Stimulated activated CD8-positive, alpha-beta memory T cell treated with anti-CD3 and anti-CD28 coated beads, Interleukin-12 subunit alpha, Interleukin-12 subunit beta, amount 100 ng/mL, for 1 hour (primary cell): ENCODE measurements around the gene C4B.
"Not testable (repeated sequence)": the region's sequence is repeated elsewhere in the genome, so short reads cannot be mapped to it uniquely, and the experiment has no call there.

Source experiments
- DNase-seq: peaks from one replicate; pipeline ENCODE4 v3.0.0-alpha.2; 2020; ENCODE audit warnings: low read depth

The C4B gene

DNA sequence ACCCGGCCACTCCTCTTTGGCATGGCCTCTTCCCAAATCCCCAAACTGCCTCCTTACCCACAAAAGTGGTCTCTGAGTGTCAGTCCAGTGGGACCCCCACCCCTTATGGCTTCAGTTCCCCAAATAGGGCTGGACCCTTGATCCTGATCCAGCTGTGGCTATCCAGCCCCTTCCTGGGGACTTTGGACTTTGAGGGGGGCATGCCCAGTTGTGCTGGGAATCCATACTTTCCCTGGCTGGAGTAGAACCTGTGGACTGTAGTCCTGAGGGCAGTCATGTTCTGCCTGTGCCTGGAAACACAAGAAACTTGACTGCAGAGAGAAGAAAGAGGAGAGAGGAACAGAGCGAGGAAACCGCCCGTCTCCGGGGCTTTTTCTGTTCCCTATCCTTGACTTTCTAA, 22.5 kb downstream of the C4B start:
- not testable (repeated sequence) for DNase-seq

DNA sequence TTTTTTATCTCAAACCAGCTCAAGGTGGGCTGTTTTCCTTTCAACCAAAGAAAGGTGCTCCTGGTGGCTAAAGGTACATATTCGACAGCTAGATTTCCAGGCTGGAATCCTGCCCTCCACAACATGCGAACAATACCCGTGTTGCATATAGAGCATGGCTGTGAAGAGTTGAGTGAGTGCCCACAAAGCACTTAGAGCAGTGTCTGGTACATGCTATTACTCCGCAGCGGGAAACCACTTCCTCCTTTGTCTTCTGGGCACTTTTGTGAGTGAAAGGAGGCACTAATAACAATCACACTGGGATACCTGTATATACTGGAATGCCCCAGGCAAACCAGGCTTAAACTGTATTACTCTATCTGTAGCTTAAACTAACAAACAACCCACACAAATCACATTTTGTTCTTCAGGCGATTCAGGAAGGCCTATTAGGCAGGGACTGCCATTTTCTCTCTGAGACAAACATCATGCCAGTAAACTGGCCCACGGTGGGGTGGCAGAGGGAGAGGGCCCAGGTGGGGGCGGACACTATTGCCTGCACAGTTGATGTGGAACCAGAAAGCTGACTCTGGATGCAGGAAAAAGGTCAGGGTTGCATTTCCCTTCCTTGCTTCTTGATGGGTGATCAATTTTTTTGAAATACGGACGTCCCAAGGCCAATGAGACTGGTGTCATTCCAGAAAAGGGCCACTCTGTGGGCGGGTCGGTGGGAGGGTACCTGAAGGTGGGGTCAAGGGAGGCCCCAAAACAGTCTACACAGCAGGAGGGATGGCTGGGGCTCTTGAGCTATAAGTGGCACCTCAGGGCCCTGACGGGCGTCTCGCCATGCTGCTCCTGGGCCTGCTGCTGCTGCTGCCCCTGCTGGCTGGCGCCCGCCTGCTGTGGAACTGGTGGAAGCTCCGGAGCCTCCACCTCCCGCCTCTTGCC, 23.3 kb downstream of the C4B start, which contains the start of gene CYP21A2:
TSS of gene CYP21A2 (plus strand) at position 818 of the 927 bp plus-strand sequence. CDS start at position 826, 8 bp downstream.
- not testable (repeated sequence) for DNase-seq

- DNase-seq, result not testable (repeated sequence)
Measured at GRCh38 chr6:32038878-32039277, 24.3 kb downstream of the C4B start.

GRCh38 chr6:32039321-32040274, 25.0 kb downstream of the C4B start:
- not testable (repeated sequence) for DNase-seq

DNA sequence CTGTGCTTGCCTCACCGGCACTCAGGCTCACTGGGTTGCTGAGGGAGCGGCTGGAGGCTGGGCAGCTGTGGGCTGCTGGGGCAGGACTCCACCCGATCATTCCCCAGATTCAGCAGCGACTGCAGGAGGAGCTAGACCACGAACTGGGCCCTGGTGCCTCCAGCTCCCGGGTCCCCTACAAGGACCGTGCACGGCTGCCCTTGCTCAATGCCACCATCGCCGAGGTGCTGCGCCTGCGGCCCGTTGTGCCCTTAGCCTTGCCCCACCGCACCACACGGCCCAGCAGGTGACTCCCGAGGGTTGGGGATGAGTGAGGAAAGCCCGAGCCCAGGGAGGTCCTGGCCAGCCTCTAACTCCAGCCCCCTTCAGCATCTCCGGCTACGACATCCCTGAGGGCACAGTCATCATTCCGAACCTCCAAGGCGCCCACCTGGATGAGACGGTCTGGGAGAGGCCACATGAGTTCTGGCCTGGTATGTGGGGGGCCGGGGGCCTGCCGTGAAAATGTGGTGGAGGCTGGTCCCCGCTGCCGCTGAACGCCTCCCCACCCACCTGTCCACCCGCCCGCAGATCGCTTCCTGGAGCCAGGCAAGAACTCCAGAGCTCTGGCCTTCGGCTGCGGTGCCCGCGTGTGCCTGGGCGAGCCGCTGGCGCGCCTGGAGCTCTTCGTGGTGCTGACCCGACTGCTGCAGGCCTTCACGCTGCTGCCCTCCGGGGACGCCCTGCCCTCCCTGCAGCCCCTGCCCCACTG, 25.9 kb downstream of the C4B start:
- DNase-seq, result not testable (repeated sequence)

GRCh38 chr6:32041050-32041321, 26.4 kb downstream of the C4B start:
- not testable (repeated sequence) for DNase-seq

DNA sequence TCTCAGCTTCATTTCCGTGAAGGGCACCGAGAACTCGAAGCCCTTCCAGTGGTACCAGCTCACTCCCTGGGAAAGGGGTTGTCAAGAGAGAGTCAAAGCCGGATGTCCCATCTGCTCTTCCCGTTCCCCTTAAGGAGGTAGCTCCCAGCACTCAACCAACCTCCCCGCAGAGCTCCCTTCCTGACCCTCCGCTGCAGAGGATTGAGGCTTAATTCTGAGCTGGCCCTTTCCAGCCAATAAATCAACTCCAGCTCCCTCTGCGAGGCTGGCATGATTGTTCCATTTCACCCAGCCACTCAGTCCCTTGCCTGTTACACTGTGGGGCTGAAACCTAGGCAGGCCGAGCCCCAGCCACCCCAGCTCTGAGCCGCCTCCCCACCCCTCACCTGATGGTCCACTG, 26.8 kb downstream of the C4B start:
- DNase-seq, result not testable (repeated sequence)

- DNase-seq, result not testable (repeated sequence)
Measured at GRCh38 chr6:32042276-32042675, 27.7 kb downstream of the C4B start.

- DNase-seq, result not testable (repeated sequence)
Measured at GRCh38 chr6:32043589-32044380, 29.2 kb downstream of the C4B start.

DNA sequence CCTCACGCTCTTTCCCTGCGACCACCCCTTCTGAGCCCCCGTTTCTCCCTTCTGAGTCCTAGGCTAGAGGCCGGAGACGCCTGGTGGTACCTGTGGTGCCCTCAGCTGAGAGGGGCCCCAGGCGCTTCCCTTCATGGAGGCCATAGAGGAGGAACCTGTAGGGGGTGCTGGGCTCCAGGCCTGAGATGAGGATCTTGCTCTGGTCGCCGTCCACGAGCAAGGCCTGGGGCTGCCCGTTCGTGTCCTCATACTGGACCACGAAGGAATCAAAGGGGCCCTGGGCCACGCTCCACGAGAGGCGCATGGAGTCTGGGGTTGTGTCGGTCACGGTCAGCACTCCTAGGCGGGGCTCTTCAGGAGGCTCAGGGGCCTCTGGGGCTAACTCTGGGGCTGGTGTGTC, 30.3 kb downstream of the C4B start:
- not testable (repeated sequence) for DNase-seq

- no peak for DNase-seq
Measured at GRCh38 chr6:32045811-32046449, 31.3 kb downstream of the C4B start.

DNA sequence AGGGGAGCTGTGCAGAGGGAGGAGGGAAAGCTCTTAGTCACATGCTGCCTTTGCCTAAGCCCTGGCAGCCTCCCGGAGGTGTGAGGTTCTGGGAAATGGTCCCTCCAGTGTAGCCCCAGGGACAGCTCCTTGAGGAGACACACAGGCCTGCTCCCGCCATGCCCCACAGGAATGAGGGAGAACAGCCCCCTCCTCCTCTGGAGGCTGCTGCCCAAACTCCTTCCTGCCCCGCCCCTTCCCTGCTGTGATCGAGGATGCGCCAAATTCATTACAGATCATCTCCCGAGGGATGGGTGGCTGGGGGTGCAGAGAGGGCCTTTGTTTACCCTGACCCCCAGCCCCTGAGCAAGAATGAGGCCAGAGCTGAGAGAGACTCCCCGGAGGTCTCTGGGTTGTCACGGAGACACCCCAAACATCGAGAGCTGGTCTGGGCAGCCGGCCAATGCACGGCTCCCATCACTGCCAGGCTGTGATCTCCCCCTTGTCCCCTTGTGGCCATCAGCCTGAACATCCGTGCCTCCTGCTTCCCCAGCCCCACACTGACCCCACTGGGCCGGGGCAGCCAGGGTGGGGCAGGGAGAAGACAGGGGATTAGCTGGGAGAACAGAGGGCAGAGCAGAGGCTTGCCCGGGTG, 32.0 kb downstream of the C4B start:
- DNase-seq, result no peak

GRCh38 chr6:32047084-32047478, 32.5 kb downstream of the C4B start:
- DNase-seq, result no peak

- DNase-seq, result no peak
Measured at GRCh38 chr6:32047539-32047854, 32.9 kb downstream of the C4B start.

DNA sequence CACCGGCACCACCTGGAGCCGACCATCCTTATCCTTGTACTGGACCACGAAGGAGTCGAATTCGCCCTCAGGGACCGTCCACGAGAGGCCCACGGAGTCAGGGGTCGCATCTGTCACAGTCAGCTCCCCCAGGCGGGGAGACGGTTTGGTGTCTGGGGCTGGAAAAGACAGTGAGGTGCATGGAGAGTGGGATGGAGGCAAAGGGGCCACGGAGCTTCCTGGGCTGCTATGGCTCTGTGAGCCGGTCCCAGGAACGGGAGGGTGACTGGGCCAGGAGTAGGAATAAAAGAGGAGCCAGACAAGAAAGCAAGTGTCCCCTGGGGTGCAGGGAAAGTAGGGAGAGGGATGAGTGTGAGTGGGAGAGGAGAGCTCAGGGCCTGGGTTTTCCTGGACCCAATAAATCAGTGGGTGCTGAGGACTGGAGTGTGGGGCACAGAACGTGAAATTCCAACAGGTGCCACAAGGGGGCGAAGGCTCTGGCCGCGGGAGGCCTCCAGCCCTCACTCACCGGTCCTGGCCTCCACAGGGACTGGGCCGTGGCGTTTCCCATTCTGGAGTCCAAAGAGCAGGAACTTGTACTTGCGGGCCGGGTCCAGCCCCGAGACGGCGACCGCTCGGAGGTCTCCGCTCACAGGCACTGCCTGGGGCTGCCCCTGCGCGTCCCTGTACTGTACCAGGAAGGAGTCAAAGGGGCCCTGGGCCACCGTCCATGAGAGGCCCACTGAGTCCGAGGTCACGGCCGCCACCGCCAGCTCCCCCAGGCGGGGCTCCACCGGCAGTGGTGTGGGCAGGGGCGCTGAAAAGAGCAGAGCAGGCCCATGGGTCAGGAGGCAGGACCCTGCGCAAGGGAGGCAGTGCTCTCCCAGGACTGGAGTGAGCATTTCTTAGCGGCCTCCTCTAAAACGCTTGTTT, 33.5 kb downstream of the C4B start:
- peak; percentile 44 for DNase-seq

- DNase-seq, result not testable (repeated sequence)
Measured at GRCh38 chr6:32049149-32049548, 34.6 kb downstream of the C4B start.

- not testable (repeated sequence) for DNase-seq
Measured at GRCh38 chr6:32049736-32050135, 35.1 kb downstream of the C4B start.

GRCh38 chr6:32050562-32050961, 36.0 kb downstream of the C4B start:
- DNase-seq, result no peak

GRCh38 chr6:32052626-32053025, 38.0 kb downstream of the C4B start:
- not testable (repeated sequence) for DNase-seq
